GM12892 (cell line): ENCODE results near the gene ZNF710.

Experiments used
- POLR2AphosphoS5 ChIP-seq: IDR thresholded peaks from 2 replicates; pipeline ENCODE4 v1.6.1; 2011; ENCODE audit warnings: low read depth, low read length, control low read depth
- TAF1 ChIP-seq: IDR thresholded peaks from 2 replicates; pipeline ENCODE4 v1.6.1; 2011; ENCODE audit warnings: low read depth, mild to moderate bottlenecking, control low read depth, low read length, borderline replicate concordance

DNA sequence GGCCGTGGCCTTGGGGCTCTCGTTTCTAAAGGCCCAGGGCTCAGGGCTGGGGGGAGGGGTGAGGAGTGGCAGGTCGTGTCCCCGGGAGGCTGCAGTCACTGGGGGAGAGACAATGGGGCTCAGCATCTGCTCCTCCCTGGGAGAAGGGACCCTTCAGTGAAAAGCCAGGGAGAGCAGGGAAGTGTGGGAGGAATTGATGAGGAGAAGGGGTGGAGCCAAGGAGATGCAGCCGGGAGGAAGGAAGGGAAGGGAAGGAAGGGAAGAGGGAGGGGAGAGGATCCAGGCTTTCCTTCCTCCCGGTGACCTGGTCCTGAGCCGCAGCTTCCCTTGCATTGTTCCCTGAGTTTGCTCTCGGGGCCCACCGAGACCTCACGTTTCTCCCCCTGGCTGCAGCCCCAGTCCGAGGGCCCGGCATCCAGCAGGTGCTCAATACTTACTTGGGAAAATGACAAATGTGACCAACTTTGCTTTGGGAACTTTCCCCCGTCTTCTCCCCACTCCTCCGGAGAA is 1.4 kb upstream of the ZNF710 start:
- TF ChIP-seq POLR2AphosphoS5 = no peak
- no peak for TF ChIP-seq TAF1
